WTC11 (cell line): ENCODE results near the gene SEC24B. TPM values are rescaled to one million over a fixed set of nuclear protein-coding genes. Genes with fewer than 3 reads are reported as not detected.
"Not testable (repeated sequence)": the region's sequence is repeated elsewhere in the genome, so short reads cannot be mapped to it uniquely, and the experiment has no call there.

Experiments used
- ATAC-seq: fragments of 200-7000 bp; cut with Tn5 transposase; 2 replicates; pipeline ENCODE4 v1.10.0; 2021; ENCODE audit warnings: mild to moderate bottlenecking, moderate library complexity
- CTCF ChIA-PET: fragments of 300-600 bp; sonication (Branson Sonifier 250); formaldehyde crosslinking; loops from one replicate; lab custom pipeline; 2021; ENCODE audit warnings: antibody characterized with exemption; lab: Charles Lee
- POLR2A ChIA-PET: fragments of 350-600 bp; sonication (Branson Sonifier 250); formaldehyde crosslinking; loops from one replicate; lab custom pipeline; 2021; ENCODE audit warnings: antibody characterized with exemption; lab: Charles Lee
- DNase-seq: peaks from one replicate; pipeline ENCODE4 v3.0.0; 2021; ENCODE audit warnings: low spot score
- H3K27ac Mint-ChIP-seq: 2 replicates; pipeline ENCODE4 v1.8.0; 2021; ENCODE audit warnings: mixed read lengths
- H3K27me3 Mint-ChIP-seq: 2 replicates; pipeline ENCODE4 v1.8.0; 2021; ENCODE audit warnings: low read depth, mild to moderate bottlenecking, moderate library complexity, mixed read lengths
- H3K36me3 Mint-ChIP-seq: 2 replicates; pipeline ENCODE4 v1.8.0; 2021; ENCODE audit warnings: mixed read lengths
- H3K4me1 Mint-ChIP-seq: 2 replicates; pipeline ENCODE4 v1.8.0; 2022; ENCODE audit warnings: mixed read lengths
- H3K4me3 Mint-ChIP-seq: 2 replicates; pipeline ENCODE4 v1.8.0; 2021; ENCODE audit warnings: mild to moderate bottlenecking, moderate library complexity, mixed read lengths
- H3K9me3 Mint-ChIP-seq: 2 replicates; pipeline ENCODE4 v1.8.0; 2021; ENCODE audit warnings: mixed read lengths
- ETV6 ChIP-seq: sonication (generic); formaldehyde crosslinking; IDR thresholded peaks from 2 replicates; pipeline ENCODE4 v1.8.1; 2022; ENCODE audit warnings: mild to moderate bottlenecking, missing genetic modification reagents
- FOXJ3 ChIP-seq: sonication (generic); formaldehyde crosslinking; IDR thresholded peaks from 2 replicates; pipeline ENCODE4 v1.9.0; 2021; ENCODE audit warnings: missing genetic modification reagents, mild to moderate bottlenecking, borderline replicate concordance
- GTF2I ChIP-seq: fragments of 250-450 bp; sonication (Bioruptor Pico); conservative IDR thresholded peaks from 2 replicates; pipeline ENCODE4 v1.4.0; 2021; ENCODE audit warnings: mild to moderate bottlenecking
- HMGXB4 ChIP-seq: sonication (generic); formaldehyde crosslinking; IDR thresholded peaks from 2 replicates; pipeline ENCODE4 v1.8.1; 2023; ENCODE audit warnings: mild to moderate bottlenecking, moderate library complexity, missing genetic modification reagents
- JUN ChIP-seq: sonication (generic); formaldehyde crosslinking; IDR thresholded peaks from 2 replicates; pipeline ENCODE4 v1.8.0; 2023; ENCODE audit warnings: mild to moderate bottlenecking, missing genetic modification reagents
- MAX ChIP-seq: sonication (generic); formaldehyde crosslinking; IDR thresholded peaks from 2 replicates; pipeline ENCODE4 v1.8.0; 2022; ENCODE audit warnings: mild to moderate bottlenecking, missing genetic modification reagents
- NR2C2 ChIP-seq: sonication (generic); formaldehyde crosslinking; IDR thresholded peaks from 2 replicates; pipeline ENCODE4 v1.8.0; 2022; ENCODE audit warnings: mild to moderate bottlenecking, missing genetic modification reagents
- PRRX2 ChIP-seq: fragments of 250-450 bp; sonication (Bioruptor Pico); IDR thresholded peaks from 2 replicates; pipeline ENCODE4 v1.8.0; 2021; ENCODE audit warnings: mild to moderate bottlenecking
- TCF7 ChIP-seq: sonication (generic); formaldehyde crosslinking; IDR thresholded peaks from 2 replicates; pipeline ENCODE4 v1.8.0; 2022; ENCODE audit warnings: mild to moderate bottlenecking, low read depth, missing genetic modification reagents, moderate library complexity
- TP53 ChIP-seq: sonication (generic); formaldehyde crosslinking; IDR thresholded peaks from 2 replicates; pipeline ENCODE4 v1.8.1; 2023; ENCODE audit warnings: mild to moderate bottlenecking, missing genetic modification reagents
- USF1 ChIP-seq: sonication (generic); formaldehyde crosslinking; IDR thresholded peaks from 2 replicates; pipeline ENCODE4 v1.8.0; 2022; ENCODE audit warnings: mild to moderate bottlenecking, missing genetic modification reagents
- ZNF281 ChIP-seq: sonication (generic); formaldehyde crosslinking; IDR thresholded peaks from 2 replicates; pipeline ENCODE4 v1.8.0; 2023; ENCODE audit warnings: mild to moderate bottlenecking, missing genetic modification reagents
- ZNF671 ChIP-seq: fragments of 250-450 bp; sonication (Bioruptor Pico); IDR thresholded peaks from 2 replicates; pipeline ENCODE4 v1.8.0; 2021; ENCODE audit warnings: mild to moderate bottlenecking
- total RNA-seq: library from RNA; stranded (reverse); gene quantifications from 3 replicates; pipeline ENCODE4 v1.2.3, GENCODE V29; 2021

The SEC24B gene
- total RNA-seq, 1 experiment from 2014 or later: 24.0 TPM

- TF ChIP-seq HMGXB4 (CRISPR knock-in tag): no peak
- TF ChIP-seq, all 79 proteins: peak for 0
- ATAC-seq (no peak), DNase-seq (no peak)
- ChIA-PET CTCF (interaction anchor here (0.6 to 1.4 kb wide), 4 partner anchors 13 to 146 kb away, joined by 3 to 7 read pairs (median 3); no protein-coding TSS in a partner anchor), POLR2A (no interaction called here)
- Mint-ChIP-seq H3K27me3 (no peaks in the 10 kb centered on the region), H3K4me3 (no peak overlapping the region), H3K27ac (no peak overlapping the region), H3K4me1 (no peaks in the 10 kb centered on the region), H3K36me3 (0 out of 2 replicates have a peak, but pooled peaks cover 3% of the 10 kb centered on the region), H3K9me3 (peaks cover 4% of the 10 kb centered on the region; the same call in 1 of the 2 replicates)
Observed at GRCh38 chr4:109574931-109575804, 141.6 kb downstream of the SEC24B start.

DNA sequence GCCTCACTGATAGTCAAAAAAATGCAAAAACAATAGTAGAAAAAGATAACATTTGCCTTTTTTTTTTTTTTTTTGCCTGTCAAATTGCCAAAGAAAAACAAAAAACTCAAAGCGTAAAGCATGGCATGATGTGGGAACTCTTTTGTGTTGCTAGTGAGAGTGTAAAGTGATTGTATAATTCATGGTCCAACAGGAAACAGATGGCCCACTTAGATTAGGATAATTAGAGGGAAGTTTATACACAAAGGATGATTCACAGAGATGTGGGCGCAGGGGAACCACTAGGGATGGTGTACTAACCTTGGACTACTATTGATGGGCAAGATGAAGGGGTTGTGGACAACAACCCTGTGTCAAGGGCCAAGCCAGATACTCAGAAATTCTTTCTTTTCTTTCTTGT lies 142.8 kb downstream of the SEC24B start:
- peaks cover 10% of the 10 kb centered on the region for H3K9me3 Mint-ChIP-seq
- no peak overlapping the region for H3K4me3 Mint-ChIP-seq
- TF ChIP-seq GTF2I (no peak), ZNF281 (CRISPR knock-in tag) (no peak), FOXJ3 (CRISPR knock-in tag) (no peak), ZNF671 (CRISPR knock-in tag) (no peak), JUN (CRISPR knock-in tag) (no peak), ETV6 (no peak), MAX (no peak), NR2C2 (no peak)
- no peak overlapping the region for H3K27ac Mint-ChIP-seq
- peaks cover 10% of the 10 kb centered on the region for H3K36me3 Mint-ChIP-seq
- H3K4me1 Mint-ChIP-seq: no peaks in the 10 kb centered on the region
- no peaks in the 10 kb centered on the region for H3K27me3 Mint-ChIP-seq
- ChIA-PET POLR2A (no interaction called here), CTCF (no interaction called here)
- DNase-seq (no peak), ATAC-seq (no peak)

GRCh38 chr4:109578846-109579245 lies 145.2 kb downstream of the SEC24B start:
- ATAC-seq (no peak), DNase-seq (no peak)
- no peaks in the 10 kb centered on the region for H3K27me3 Mint-ChIP-seq
- CTCF ChIA-PET: no interaction called here
- peak overlapping the region; percentile 87; the same call in 1 of the 2 replicates for H3K27ac Mint-ChIP-seq
- peaks cover 15% of the 10 kb centered on the region for H3K9me3 Mint-ChIP-seq
- peaks cover 23% of the 10 kb centered on the region for H3K36me3 Mint-ChIP-seq
- no peak overlapping the region for H3K4me3 Mint-ChIP-seq
- POLR2A ChIA-PET: no interaction called here
- H3K4me1 Mint-ChIP-seq: no peaks in the 10 kb centered on the region
- TF ChIP-seq USF1 (CRISPR knock-in tag): no peak
- TF ChIP-seq TCF7 (CRISPR knock-in tag): no peak
- no peak for TF ChIP-seq TP53
- TF ChIP-seq PRRX2 (CRISPR knock-in tag): no peak

- DNase-seq, CTCF ChIA-PET, POLR2A ChIA-PET, H3K27ac Mint-ChIP-seq, H3K27me3 Mint-ChIP-seq, H3K4me3 Mint-ChIP-seq, ATAC-seq, H3K4me1 Mint-ChIP-seq: not testable (repeated sequence)
- Mint-ChIP-seq H3K9me3 (peaks cover 15% of the 10 kb centered on the region), H3K36me3 (peaks cover 23% of the 10 kb centered on the region)
Observed at GRCh38 chr4:109579997-109580396, 146.4 kb downstream of the SEC24B start.
